NK-92 (cell line): ENCODE measurements around the gene FAM236D.
"Not testable (repeated sequence)": the region's sequence is repeated elsewhere in the genome, so short reads cannot be mapped to it uniquely, and the experiment has no call there.

Source experiments
- DNase-seq: peaks from one replicate; lab custom pipeline; 2025; ENCODE audit not compliant: unreplicated experiment; lab: John Stamatoyannopoulos, UW

FAM236D gene

GRCh38 chrX:72808110-72808509, at the start of gene FAM236D:
TSS of gene FAM236D (minus strand) at chrX:72808210. CDS start at chrX:72808110, 100 bp downstream.
- DNase-seq, result not testable (repeated sequence)

- not testable (repeated sequence) for DNase-seq
Measured at GRCh38 chrX:72837532-72837931, 29.5 kb upstream of the FAM236D start.

- DNase-seq, result not testable (repeated sequence)
Measured at GRCh38 chrX:72830701-72831100, 22.7 kb upstream of the FAM236D start.

GRCh38 chrX:72790390-72790789, 17.6 kb downstream of the FAM236D start:
- not testable (repeated sequence) for DNase-seq

GRCh38 chrX:72788142-72788541, 19.9 kb downstream of the FAM236D start:
- DNase-seq, result not testable (repeated sequence)

- DNase-seq, result not testable (repeated sequence)
Measured at GRCh38 chrX:72783964-72784363, 24.0 kb downstream of the FAM236D start.

- DNase-seq, result not testable (repeated sequence)
Measured at GRCh38 chrX:72783365-72783936, 24.6 kb downstream of the FAM236D start.

- DNase-seq, result not testable (repeated sequence)
Measured at GRCh38 chrX:72782560-72782959, 25.4 kb downstream of the FAM236D start, which contains the start of gene FAM236B. TSS of gene FAM236B (minus strand) at chrX:72782660. CDS start at chrX:72782560, 100 bp downstream.

GRCh38 chrX:72778146-72778545, 29.9 kb downstream of the FAM236D start:
- DNase-seq, result not testable (repeated sequence)

GRCh38 chrX:72777467-72777790, 30.6 kb downstream of the FAM236D start:
- DNase-seq, result not testable (repeated sequence)

GRCh38 chrX:72776653-72777466, 31.1 kb downstream of the FAM236D start, which contains the start of gene DMRTC1B:
TSS of gene DMRTC1B (plus strand) at chrX:72776890. CDS start at chrX:72845136, 68,246 bp downstream.
- DNase-seq, result not testable (repeated sequence)

- not testable (repeated sequence) for DNase-seq
Measured at GRCh38 chrX:72760454-72760853, 47.6 kb downstream of the FAM236D start.
